Prostate gland (tissue), 2 donors: ENCODE measurements around the gene PSTPIP1.

Experiments
- CTCF ChIP-seq, 4 experiments: fragments of 200-600 bp in 2 of 4; fragments of 450-650 bp in 2 of 4; sonication (generic) in 2 of 4; IDR thresholded peaks; 1 replicate in 3 of 4; 2 replicates in 1 of 4; pipeline ENCODE4 v1.5.1; 2016 to 2019; ENCODE audit warnings: antibody characterized with exemption in 4 of 4, mild to moderate bottlenecking in 2 of 4, moderate library complexity in 2 of 4
- POLR2A ChIP-seq: fragments of 450-650 bp; IDR thresholded peaks from one replicate; pipeline ENCODE4 v1.6.1; 2016; ENCODE audit warnings: antibody characterized with exemption, mild to moderate bottlenecking
- POLR2AphosphoS5 ChIP-seq: sonication (generic); formaldehyde crosslinking; IDR thresholded peaks from one replicate; pipeline ENCODE4 v1.6.1; 2017; ENCODE audit warnings: antibody characterized with exemption

- TF ChIP-seq POLR2A: no peak
- TF ChIP-seq CTCF (IDR thresholded peaks at IDR 0.05): no peak
- TF ChIP-seq POLR2AphosphoS5: no peak
Measured at GRCh38 chr15:76976141-76976540, 18.8 kb upstream of the PSTPIP1 start.
